Right hindlimb (tissue), 1 donor: ENCODE data around the gene HARS1.
"Not testable (repeated sequence)": the region's sequence is repeated elsewhere in the genome, so short reads cannot be mapped to it uniquely, and the experiment has no call there.

Experiments
- DNase-seq: peaks from one replicate; pipeline ENCODE4 v3.0.0-alpha.2; 2018

HARS1 gene

DNA sequence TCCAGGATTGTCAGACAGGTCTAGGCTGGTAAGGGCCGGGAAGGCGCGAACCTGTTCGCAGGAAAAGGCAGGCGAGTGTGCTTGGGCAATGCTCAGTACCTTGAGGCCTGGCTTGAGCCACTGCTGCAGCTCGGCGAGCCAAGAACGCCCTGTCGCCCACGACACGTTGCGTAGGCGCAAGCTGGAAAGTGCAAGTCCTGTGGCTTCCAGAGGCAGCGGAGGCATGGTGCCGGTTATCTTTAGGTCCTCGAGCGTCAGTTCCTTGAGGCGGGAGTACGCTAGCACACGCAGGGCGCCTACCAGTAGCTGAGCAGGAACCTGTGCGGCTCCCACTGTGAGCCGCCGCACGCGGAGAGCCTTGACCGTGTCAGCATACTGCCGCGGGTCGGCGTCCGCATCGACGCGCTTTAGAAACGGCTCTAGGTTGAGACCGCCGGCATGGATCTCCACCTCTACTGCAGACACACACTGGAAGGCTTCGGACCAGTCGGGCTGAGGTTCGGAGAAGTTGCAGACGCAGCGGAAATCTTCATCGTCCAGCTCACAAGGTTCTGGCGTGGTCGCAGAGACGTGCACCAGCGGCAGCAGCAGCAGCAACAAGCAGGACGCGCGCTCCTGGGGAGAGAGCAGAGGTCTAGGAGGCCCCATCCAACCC is 58.7 kb downstream of the HARS1 start:
- peak; percentile 47 for DNase-seq

DNA sequence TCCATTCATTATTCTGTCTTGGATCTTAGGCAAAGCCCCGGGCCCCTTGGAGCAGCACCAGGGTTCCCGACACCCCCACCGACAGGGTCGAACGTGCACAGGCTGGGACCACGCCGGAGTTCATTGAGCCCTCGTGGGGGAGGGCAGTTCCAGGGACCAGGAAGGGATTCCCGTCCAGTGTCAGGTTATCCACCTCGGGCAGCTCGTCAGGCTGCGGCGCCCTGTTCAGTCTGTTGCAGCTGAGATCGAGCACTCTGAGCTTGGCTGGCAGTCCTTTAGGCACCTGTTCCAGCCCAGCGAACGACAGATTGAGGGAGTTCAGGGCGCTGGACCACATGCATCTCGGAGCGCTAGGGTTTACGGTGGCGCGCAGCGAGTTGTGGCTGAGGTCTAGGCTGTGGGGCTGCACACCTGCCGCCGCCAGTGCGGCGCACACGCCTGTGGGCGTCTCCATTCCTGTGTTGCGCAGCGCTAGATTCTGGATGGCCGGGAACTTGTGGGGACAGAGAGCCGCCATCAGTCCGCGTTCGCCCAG is 59.3 kb downstream of the HARS1 start:
- DNase-seq = peak; percentile 24

DNA sequence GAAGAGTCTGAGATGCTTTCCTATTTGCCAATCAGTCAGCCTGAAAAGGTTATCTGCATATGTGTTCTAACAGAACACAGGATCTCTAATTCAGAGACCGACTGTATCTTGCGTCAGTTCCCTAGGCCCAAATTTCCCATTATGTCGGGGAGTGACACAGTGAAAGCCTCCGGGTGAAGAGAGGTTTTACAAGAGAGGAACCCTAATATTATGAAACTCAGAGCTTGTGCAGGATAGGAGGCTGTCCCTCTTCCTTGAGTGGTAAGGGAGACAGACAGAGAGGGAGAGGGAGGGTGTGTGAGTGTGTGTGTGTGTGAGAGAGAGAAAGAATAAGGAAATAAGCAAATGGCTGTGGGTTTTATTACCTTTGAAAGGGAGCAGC is 60.1 kb downstream of the HARS1 start:
- no peak for DNase-seq

DNA sequence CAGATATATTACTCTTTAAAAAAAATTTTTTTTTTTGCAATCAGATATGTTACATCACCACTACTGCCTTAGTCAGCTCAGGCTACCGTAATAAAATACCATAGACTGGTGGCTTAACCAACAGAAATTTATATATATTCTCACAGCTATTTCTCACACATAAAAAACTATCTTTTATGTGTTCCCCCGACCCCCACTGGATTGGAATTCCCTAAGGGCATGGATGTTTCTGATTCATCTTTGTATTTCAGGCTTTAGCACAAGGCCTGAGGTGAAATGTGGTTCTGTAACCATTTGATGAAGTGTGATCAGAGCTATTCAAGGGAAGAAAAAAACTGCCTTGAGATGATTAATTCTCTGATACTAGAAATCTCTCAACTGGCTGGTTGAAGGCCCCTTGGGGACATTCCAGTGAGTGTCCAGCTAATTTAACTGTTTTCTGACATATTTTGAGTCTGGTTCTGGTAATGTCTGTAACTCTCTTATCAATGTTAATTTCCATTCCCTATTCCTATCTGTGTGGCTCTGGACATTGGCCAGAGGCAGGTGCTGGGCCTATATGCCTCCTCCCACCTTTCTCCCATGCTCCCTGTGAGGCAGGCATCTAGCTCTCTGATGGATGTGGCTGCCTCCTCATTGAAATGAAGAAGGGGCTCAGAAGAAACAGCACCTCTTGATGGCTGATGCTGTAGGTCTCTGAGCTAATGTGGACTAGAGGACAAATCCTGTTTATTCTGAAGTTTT is 60.7 kb downstream of the HARS1 start:
- DNase-seq = no peak

DNA sequence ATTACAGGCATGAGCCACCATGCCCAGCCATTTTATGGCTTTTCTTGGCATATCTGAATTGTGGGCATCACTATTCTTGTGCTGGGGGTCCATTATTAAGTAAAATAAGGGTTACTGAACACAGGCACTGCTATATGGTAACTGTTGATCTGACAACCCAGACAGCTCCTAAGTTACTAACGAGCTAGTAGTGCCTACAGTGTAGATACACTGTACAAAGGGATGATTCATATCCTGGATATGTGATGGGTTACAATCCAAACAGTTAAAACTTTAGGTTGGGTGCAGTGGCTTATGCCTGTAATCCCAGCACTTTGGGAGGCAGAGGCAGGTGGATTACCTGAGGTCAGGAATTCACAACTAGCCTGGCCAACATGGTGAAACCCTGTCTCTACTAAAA is 62.5 kb downstream of the HARS1 start:
- DNase-seq = no peak

DNA sequence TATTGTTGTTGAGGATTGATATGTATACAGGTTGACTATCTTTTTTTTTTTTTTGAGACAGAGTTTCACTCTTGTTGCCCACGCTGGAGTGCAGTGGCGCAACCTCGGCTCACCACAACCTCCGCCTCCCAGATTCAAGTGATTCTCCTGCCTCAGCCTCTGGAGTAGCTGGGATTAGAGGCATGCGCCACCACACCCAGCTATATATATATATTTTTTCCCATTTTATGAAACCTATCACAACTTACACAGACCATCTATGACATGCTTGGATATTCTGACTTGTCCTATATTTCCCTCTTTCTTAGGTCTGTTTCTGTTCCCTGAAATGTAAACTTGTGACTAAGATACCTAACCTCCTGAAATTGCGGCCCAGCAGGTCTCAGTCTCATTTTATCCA is 63.2 kb downstream of the HARS1 start:
- DNase-seq = no peak

DNA sequence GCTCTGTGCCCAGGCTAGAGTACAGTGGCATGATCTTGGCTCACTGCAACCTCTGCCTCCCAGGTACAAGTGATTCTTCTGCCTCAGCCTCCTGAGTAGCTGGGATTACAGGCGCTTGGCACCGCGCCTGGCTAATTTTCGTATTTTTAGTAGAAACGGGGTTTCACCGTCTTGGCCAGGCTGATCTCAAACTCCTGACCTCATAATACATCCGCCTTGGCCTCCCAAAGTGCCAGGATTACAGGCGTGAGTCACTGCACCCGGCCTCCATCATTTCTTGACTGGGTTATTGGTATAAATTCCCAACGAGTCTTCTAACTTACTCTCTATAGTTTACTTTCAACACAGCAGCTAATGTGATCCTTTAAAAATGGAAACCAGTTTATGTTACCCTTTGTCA is 66.3 kb downstream of the HARS1 start:
- DNase-seq = not testable (repeated sequence)
